ENCODE results near the gene PAGR1. TPM values are rescaled to one million over a fixed set of nuclear protein-coding genes. Genes with fewer than 3 reads are reported as not detected.
A peak's percentile ranks its signal among the peaks of the same experiment; 100 is the strongest.

The PAGR1 gene
- total RNA-seq, 1 donor from 2014 or later: 12.9 TPM

- DNase-seq: no peak
- H3K4me3 ChIP-seq: no peak overlapping the region
- H3K36me3 ChIP-seq: peaks cover 30% of the 10 kb centered on the region
- intact Hi-C loops (cut with micrococcal nuclease): no loop called here
- H3K27me3 ChIP-seq (ENCODE audit: low read depth): no peaks in the 10 kb centered on the region
- peak overlapping the region; percentile 97 for H3K27ac ChIP-seq (replicated peaks)
- H3K9me3 ChIP-seq (replicated peaks): no peaks in the 10 kb centered on the region
- TF ChIP-seq CTCF (IDR thresholded peaks at IDR 0.05; ENCODE audit: borderline replicate concordance): no peak
- H3K4me1 ChIP-seq: peaks cover 87% of the 10 kb centered on the region
These were observed 2.0 kb upstream of the PAGR1 start for GRCh38 chr16:29813644-29814562.

DNA sequence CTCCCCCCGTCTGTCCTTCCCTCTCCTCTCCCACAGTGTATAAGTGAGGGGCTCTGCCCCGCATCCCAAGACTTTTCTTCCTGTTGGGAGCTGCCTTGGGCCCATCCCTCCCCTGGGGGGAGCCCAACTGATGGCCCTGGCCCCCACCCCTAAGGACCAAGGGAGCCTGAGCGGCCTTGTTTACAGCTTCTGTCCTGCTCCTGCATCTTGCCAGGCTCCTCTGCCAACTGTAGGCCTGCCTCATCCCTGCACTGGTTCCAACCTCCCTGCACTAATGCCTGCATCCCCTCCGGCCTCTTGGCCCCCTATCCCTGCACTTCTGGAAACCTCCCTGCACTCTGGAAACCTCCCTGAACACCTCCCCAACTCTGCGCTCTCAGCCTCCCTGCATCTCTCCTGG is 1.4 kb upstream of the PAGR1 start:
- Histone ChIP-seq H3K27ac (replicated peaks) (peak overlapping the region; percentile 97), H3K36me3 (peaks cover 30% of the 10 kb centered on the region), H3K4me1 (peaks cover 86% of the 10 kb centered on the region), H3K4me3 (peak overlapping the region; percentile 84), H3K9me3 (replicated peaks) (no peaks in the 10 kb centered on the region), H3K27me3 (ENCODE audit: low read depth) (no peaks in the 10 kb centered on the region)
- intact Hi-C loops (cut with micrococcal nuclease): no loop called here
- DNase-seq: no peak
- no peak for TF ChIP-seq CTCF (IDR thresholded peaks at IDR 0.05; ENCODE audit: borderline replicate concordance)

- Histone ChIP-seq H3K36me3 (peaks cover 25% of the 10 kb centered on the region), H3K9me3 (replicated peaks) (no peaks in the 10 kb centered on the region), H3K27ac (replicated peaks) (peak overlapping the region; percentile 97), H3K4me3 (peak overlapping the region; percentile 84), H3K27me3 (ENCODE audit: low read depth) (no peaks in the 10 kb centered on the region), H3K4me1 (peaks cover 86% of the 10 kb centered on the region)
- intact Hi-C loops (cut with micrococcal nuclease): no loop called here
- no peak for TF ChIP-seq CTCF (IDR thresholded peaks at IDR 0.05; ENCODE audit: borderline replicate concordance)
- peak; percentile 51 for DNase-seq
These were observed 775 bp upstream of the PAGR1 start for GRCh38 chr16:29815032-29815721.

DNA sequence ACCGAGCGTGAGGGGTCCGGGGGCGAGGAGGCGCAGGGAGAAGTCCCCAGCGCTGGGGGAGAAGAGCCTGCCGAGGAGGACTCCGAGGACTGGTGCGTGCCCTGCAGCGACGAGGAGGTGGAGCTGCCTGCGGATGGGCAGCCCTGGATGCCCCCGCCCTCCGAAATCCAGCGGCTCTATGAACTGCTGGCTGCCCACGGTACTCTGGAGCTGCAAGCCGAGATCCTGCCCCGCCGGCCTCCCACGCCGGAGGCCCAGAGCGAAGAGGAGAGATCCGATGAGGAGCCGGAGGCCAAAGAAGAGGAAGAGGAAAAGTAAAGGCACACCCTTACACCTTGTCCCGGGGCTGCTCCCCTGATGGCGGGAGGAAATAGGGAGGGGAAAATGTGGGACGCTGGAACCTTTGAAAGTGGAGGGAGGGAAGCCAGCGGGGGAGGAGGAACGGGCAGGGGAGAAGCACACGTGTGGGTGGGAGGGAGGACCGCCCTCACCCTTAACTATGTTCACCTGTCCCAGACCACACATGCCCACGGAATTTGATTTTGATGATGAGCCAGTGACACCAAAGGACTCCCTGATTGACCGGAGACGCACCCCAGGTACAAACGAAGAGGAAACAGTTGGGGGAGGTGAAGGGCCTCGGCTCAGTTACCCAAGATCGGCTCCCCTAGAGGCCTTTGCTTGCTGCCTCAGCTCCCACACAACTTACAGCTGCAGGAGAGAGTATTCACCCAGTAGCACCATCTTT is 916 bp downstream of the PAGR1 start:
- H3K36me3 ChIP-seq: peaks cover 22% of the 10 kb centered on the region
- peaks cover 87% of the 10 kb centered on the region for H3K4me1 ChIP-seq
- peak overlapping the region; percentile 97 for H3K27ac ChIP-seq (replicated peaks)
- H3K27me3 ChIP-seq (ENCODE audit: low read depth): no peaks in the 10 kb centered on the region
- no peaks in the 10 kb centered on the region for H3K9me3 ChIP-seq (replicated peaks)
- intact Hi-C loops (cut with micrococcal nuclease): no loop called here
- peak; percentile 66 for DNase-seq
- no peak for TF ChIP-seq CTCF (IDR thresholded peaks at IDR 0.05; ENCODE audit: borderline replicate concordance)
- H3K4me3 ChIP-seq: peak overlapping the region; percentile 84

- H3K9me3 ChIP-seq (replicated peaks): no peaks in the 10 kb centered on the region
- H3K36me3 ChIP-seq: peaks cover 22% of the 10 kb centered on the region
- no peak for DNase-seq
- H3K27ac ChIP-seq (replicated peaks): peak overlapping the region; percentile 97
- intact Hi-C loops (cut with micrococcal nuclease): no loop called here
- no peaks in the 10 kb centered on the region for H3K27me3 ChIP-seq (ENCODE audit: low read depth)
- TF ChIP-seq CTCF (IDR thresholded peaks at IDR 0.05; ENCODE audit: borderline replicate concordance): no peak
- peaks cover 86% of the 10 kb centered on the region for H3K4me1 ChIP-seq
- no peak overlapping the region for H3K4me3 ChIP-seq
These were observed 2.1 kb downstream of the PAGR1 start for GRCh38 chr16:29818082-29818481.
